IMR-90 (cell line): ENCODE measurements around the gene ADCY1. TPM values are rescaled to one million over a fixed set of nuclear protein-coding genes. Genes with fewer than 3 reads are reported as not detected.

Source experiments
- ATAC-seq: fragments of 200-7000 bp; cut with Tn5 transposase; 2 replicates; pipeline ENCODE4 v1.9.1; 2020; ENCODE audit warnings: low read depth, mild to moderate bottlenecking, moderate library complexity
- BruUV-seq: library from RNA; stranded (reverse); fragments of 400-500 nt; replicated peaks from 2 replicates; lab custom pipeline; 2021; lab: Mats Ljungman, UMichigan
- CTCF ChIA-PET: fragments of 300-600 bp; formaldehyde crosslinking; extraction: SDS; loops from one replicate; lab custom pipeline; 2021; ENCODE audit warnings: antibody characterized with exemption; lab: Yijun Ruan, JAX
- POLR2A ChIA-PET: fragments of 300-600 bp; sonication (Branson Sonifier 250); formaldehyde crosslinking; loops from one replicate; lab custom pipeline; 2022; ENCODE audit warnings: antibody characterized with exemption; ENCODE audit not compliant: unreplicated experiment; lab: Charles Lee
- DNase-seq: peaks from one replicate; pipeline ENCODE4 v3.0.0; 2013
- H2AFZ ChIP-seq: replicated peaks from 2 replicates; pipeline ENCODE3; 2013; ENCODE audit warnings: low read length, mild to moderate bottlenecking; ENCODE audit not compliant: poor library complexity
- H2AK5ac ChIP-seq: 2 replicates; pipeline ENCODE4 v1.6.1; 2013; ENCODE audit warnings: low read depth, low read length, inconsistent platforms
- H2AK9ac ChIP-seq: replicated peaks from 2 replicates; pipeline ENCODE3; 2013; ENCODE audit warnings: mild to moderate bottlenecking, low read depth, low read length, moderate library complexity; ENCODE audit not compliant: poor library complexity
- H2BK120ac ChIP-seq: 2 replicates; pipeline ENCODE4 v1.6.1; 2013; ENCODE audit warnings: low read depth, low read length, inconsistent platforms
- H2BK15ac ChIP-seq: 3 replicates; pipeline ENCODE4 v1.6.1; 2013; ENCODE audit warnings: low read depth, low read length, inconsistent platforms
- H2BK20ac ChIP-seq: 2 replicates; pipeline ENCODE4 v1.6.1; 2013; ENCODE audit warnings: low read depth, mild to moderate bottlenecking, inconsistent platforms, low read length, moderate library complexity
- H2BK5ac ChIP-seq: 2 replicates; pipeline ENCODE4 v1.6.1; 2013; ENCODE audit warnings: mild to moderate bottlenecking, low read depth, low read length, inconsistent platforms; ENCODE audit not compliant: poor library complexity, severe bottlenecking
- H3K14ac ChIP-seq: replicated peaks from 2 replicates; pipeline ENCODE4 v1.6.1; 2013; ENCODE audit warnings: low read depth, low read length, inconsistent platforms
- H3K18ac ChIP-seq: 2 replicates; pipeline ENCODE4 v1.6.1; 2013; ENCODE audit warnings: low read depth, low read length, control low read depth
- H3K23ac ChIP-seq: 2 replicates; pipeline ENCODE4 v1.6.1; 2013; ENCODE audit warnings: low read depth, low read length, inconsistent platforms
- H3K27ac ChIP-seq: 2 replicates; pipeline ENCODE4 v1.5.1; 2013; ENCODE audit warnings: mild to moderate bottlenecking, control low read depth, low read length; ENCODE audit not compliant: insufficient read depth
- H3K27me3 ChIP-seq: 2 replicates; pipeline ENCODE4 v1.6.1; 2013; ENCODE audit warnings: low read length; ENCODE audit not compliant: control insufficient read depth, insufficient read depth
- H3K36me3 ChIP-seq: 2 replicates; pipeline ENCODE4 v1.6.1; 2013; ENCODE audit warnings: low read length, mixed read lengths; ENCODE audit not compliant: control insufficient read depth, insufficient read depth
- H3K4ac ChIP-seq: 2 replicates; pipeline ENCODE4 v1.6.1; 2013; ENCODE audit warnings: low read depth, low read length, inconsistent platforms
- H3K4me1 ChIP-seq: 2 replicates; pipeline ENCODE4 v1.6.1; 2013; ENCODE audit warnings: low read length, mixed read lengths; ENCODE audit not compliant: control insufficient read depth, insufficient read depth
- H3K4me2 ChIP-seq: 2 replicates; pipeline ENCODE4 v1.6.1; 2013; ENCODE audit warnings: low read depth, mild to moderate bottlenecking, control low read depth, low read length, moderate library complexity
- H3K4me3 ChIP-seq: 2 replicates; pipeline ENCODE4 v1.5.1; 2013; ENCODE audit warnings: low read depth, mild to moderate bottlenecking, control low read depth, low read length, moderate library complexity; ENCODE audit not compliant: insufficient read depth
- H3K56ac ChIP-seq: 2 replicates; pipeline ENCODE4 v1.6.1; 2013; ENCODE audit warnings: low read length, inconsistent platforms; ENCODE audit not compliant: insufficient read depth; ENCODE audit errors: extremely low read depth
- H3K79me1 ChIP-seq, 2 experiments: 2 replicates each; pipeline ENCODE4 v1.6.1; 2013; ENCODE audit warnings: low read length in 2 of 2, inconsistent platforms in 1 of 2, low read depth in 1 of 2
- H3K9ac ChIP-seq: 2 replicates; pipeline ENCODE4 v1.6.1; 2013; ENCODE audit warnings: low read depth, low read length, control low read depth
- H3K9me1 ChIP-seq: 2 replicates; pipeline ENCODE4 v1.6.1; 2013; ENCODE audit warnings: low read length, inconsistent platforms; ENCODE audit not compliant: insufficient read depth
- H3K9me3 ChIP-seq: 2 replicates; pipeline ENCODE4 v1.6.1; 2013; ENCODE audit warnings: low read length; ENCODE audit not compliant: control insufficient read depth, insufficient read depth
- H4K20me1 ChIP-seq: 2 replicates; pipeline ENCODE4 v1.6.1; 2013; ENCODE audit warnings: low read length, inconsistent platforms; ENCODE audit not compliant: insufficient read depth
- H4K5ac ChIP-seq: 2 replicates; pipeline ENCODE4 v1.6.1; 2013; ENCODE audit warnings: mild to moderate bottlenecking, low read depth, low read length, control low read depth
- H4K8ac ChIP-seq, 2 experiments: 2 replicates each; pipeline ENCODE4 v1.6.1; 2013; ENCODE audit warnings: low read depth in 2 of 2, low read length in 2 of 2, control low read depth in 1 of 2, inconsistent platforms in 1 of 2
- H4K91ac ChIP-seq: 2 replicates; pipeline ENCODE4 v1.6.1; 2013; ENCODE audit warnings: low read depth, low read length, inconsistent platforms; ENCODE audit not compliant: insufficient read depth
- CEBPB ChIP-seq: IDR thresholded peaks from 2 replicates; pipeline ENCODE4 v1.6.1; 2012; ENCODE audit warnings: low read depth, low read length, improper control_type of control experiment
- CHD1 ChIP-seq: IDR thresholded peaks from 2 replicates; pipeline ENCODE4 v1.6.1; 2012; ENCODE audit warnings: low read depth, low read length, improper control_type of control experiment
- MAFK ChIP-seq: IDR thresholded peaks from 2 replicates; pipeline ENCODE4 v1.6.1; 2012; ENCODE audit warnings: low read depth, low read length, improper control_type of control experiment
- RAD21 ChIP-seq: IDR thresholded peaks from 2 replicates; pipeline ENCODE4 v1.6.1; 2012; ENCODE audit warnings: low read length, improper control_type of control experiment
- dilution Hi-C: fragments of 300-500 bp; cut with HindIII; formaldehyde crosslinking; loops from one replicate; pipeline ENCODE4 v1.14.3; 2018; ENCODE audit warnings: low sequenced_read_pairs; ENCODE audit not compliant: unreplicated experiment
- in situ Hi-C: fragments of 300-500 bp; cut with MboI; formaldehyde crosslinking; loops from 3 replicates; pipeline ENCODE4 v1.14.3; 2019; ENCODE audit warnings: low sequenced_read_pairs, inconsistent platforms, mixed read lengths
- intact Hi-C: fragments of 100-400 bp; cut with micrococcal nuclease; formaldehyde crosslinking; loops from 2 replicates; pipeline ENCODE4 v1.10.0; 2022
- polyA plus RNA-seq, 3 experiments: library from polyadenylated mRNA; depleted of rRNA; stranded (reverse); fragments of >200 nt; gene quantifications; 2 replicates each; pipeline ENCODE4 v1.2.3, GENCODE V29; 2012; ENCODE audit warnings: low replicate concordance in 1 of 3
- total RNA-seq: library from RNA; depleted of rRNA; stranded (reverse); fragments of >200 nt; gene quantifications from 2 replicates; pipeline ENCODE4 v1.2.3, GENCODE V29; 2012

ADCY1 gene
- total and polyA plus RNA-seq, 2 of the 4 experiments (the other 2 are of a cell fraction), result 0.18 to 0.24 TPM

- no peak overlapping the region for H4K5ac ChIP-seq
- H2BK5ac ChIP-seq, result no peak overlapping the region
- ChIA-PET POLR2A (no interaction called here), CTCF (no interaction called here)
- H4K8ac ChIP-seq, result no peak overlapping the region
- H3K36me3 ChIP-seq, result no peaks in the 10 kb centered on the region
- 0 out of 2 replicates have a peak overlapping the region, but pooled peaks have one; percentile 2 for H3K4ac ChIP-seq
- no peaks in the 10 kb centered on the region for H3K79me1 ChIP-seq
- no peak overlapping the region for H2BK15ac ChIP-seq
- H3K23ac ChIP-seq, result no peak overlapping the region
- no peak overlapping the region for H2AK9ac ChIP-seq
- no TSS peak for BruUV-seq
- no peaks in the 10 kb centered on the region for H4K20me1 ChIP-seq
- H2AK5ac ChIP-seq, result peak overlapping the region; percentile 23; the same call in 1 of the 2 replicates
- in situ Hi-C loops, result no loop called here
- H3K56ac ChIP-seq, result no peak overlapping the region
- H2BK120ac ChIP-seq, result no peak overlapping the region
- H3K4me1 ChIP-seq, result peaks cover 11% of the 10 kb centered on the region
- H3K4me2 ChIP-seq, result no peak overlapping the region
- H3K27ac ChIP-seq, result no peak overlapping the region
- no peak overlapping the region for H2BK20ac ChIP-seq
- no peak overlapping the region for H3K9ac ChIP-seq
- H3K9me1 ChIP-seq, result peaks cover 10% of the 10 kb centered on the region; the same call in 1 of the 2 replicates
- no peaks in the 10 kb centered on the region; the same call in 1 of the 2 replicates for H3K27me3 ChIP-seq
- no peak for TF ChIP-seq CHD1
- no peak for TF ChIP-seq RAD21
- no peak for TF ChIP-seq MAFK
- no peak for TF ChIP-seq CEBPB
- H3K14ac ChIP-seq, result no peak overlapping the region
- DNase-seq (no peak), ATAC-seq (no peak)
- H3K9me3 ChIP-seq, result no peaks in the 10 kb centered on the region
- dilution Hi-C loops, result no loop called here
- H2AFZ ChIP-seq, result no peak overlapping the region
- no peak overlapping the region for H3K4me3 ChIP-seq
- H4K91ac ChIP-seq, result no peak overlapping the region
- H3K18ac ChIP-seq, result no peak overlapping the region
- intact Hi-C loops, result no loop called here
Observed at GRCh38 chr7:45688382-45688781, 114.2 kb downstream of the ADCY1 start.
